Upper lobe of right lung (tissue), 1 donor: ENCODE data around the gene TMEM203. TPM values are rescaled to one million over a fixed set of nuclear protein-coding genes. Genes with fewer than 3 reads are reported as not detected.

Source experiments
- ATAC-seq: fragments of 200-7000 bp; cut with Tn5 transposase; one replicate; pipeline ENCODE4 v1.9.1; 2020; ENCODE audit warnings: mild to moderate bottlenecking, moderate library complexity
- DNase-seq: peaks from one replicate; pipeline ENCODE4 v3.0.0-alpha.2; 2020
- H3K27ac ChIP-seq: fragments of 200-600 bp; one replicate; pipeline ENCODE4 v1.8.0; 2022
- H3K27me3 ChIP-seq: fragments of 200-600 bp; one replicate; pipeline ENCODE4 v1.8.0; 2022; ENCODE audit warnings: mild to moderate bottlenecking
- H3K36me3 ChIP-seq: fragments of 200-600 bp; one replicate; pipeline ENCODE4 v1.8.0; 2022
- H3K4me1 ChIP-seq: fragments of 200-600 bp; one replicate; pipeline ENCODE4 v1.8.0; 2022
- H3K4me3 ChIP-seq: fragments of 200-600 bp; one replicate; pipeline ENCODE4 v1.8.0; 2022; ENCODE audit warnings: mild to moderate bottlenecking
- H3K9me3 ChIP-seq: fragments of 200-600 bp; one replicate; pipeline ENCODE4 v1.8.0; 2022
- CTCF ChIP-seq: fragments of 200-600 bp; IDR thresholded peaks from one replicate; pipeline ENCODE4 v1.8.0; 2022; ENCODE audit warnings: antibody characterized with exemption
- intact Hi-C: fragments of 100-400 bp; cut with DNase I; formaldehyde crosslinking; loops from one replicate; pipeline ENCODE4 v1.11.0; 2022
- total RNA-seq: library from RNA; stranded (reverse); fragmentation: NEBNext Ultra II Directional; extraction: Animal tissue kit (Norgen Biotek cat#: 25700); gene quantifications from one replicate; pipeline ENCODE4 v1.2.1, GENCODE V29; 2021
- donor health status: DM: no; HTN: yes; CAD: no; lungs with severe emphysema.

Gene TMEM203
- total RNA-seq, 1 donor from 2014 or later: 28.7 TPM

- Histone ChIP-seq H3K36me3 (no peaks in the 10 kb centered on the region), H3K9me3 (no peaks in the 10 kb centered on the region), H3K27ac (no peak overlapping the region), H3K27me3 (peaks cover 97% of the 10 kb centered on the region), H3K4me3 (no peak overlapping the region), H3K4me1 (peaks cover 25% of the 10 kb centered on the region)
- no peak for TF ChIP-seq CTCF
- intact Hi-C loops: no loop called here
- DNase-seq (no peak), ATAC-seq (no peak)
Measured at GRCh38 chr9:137161558-137162486, 43.6 kb downstream of the TMEM203 start.

DNA sequence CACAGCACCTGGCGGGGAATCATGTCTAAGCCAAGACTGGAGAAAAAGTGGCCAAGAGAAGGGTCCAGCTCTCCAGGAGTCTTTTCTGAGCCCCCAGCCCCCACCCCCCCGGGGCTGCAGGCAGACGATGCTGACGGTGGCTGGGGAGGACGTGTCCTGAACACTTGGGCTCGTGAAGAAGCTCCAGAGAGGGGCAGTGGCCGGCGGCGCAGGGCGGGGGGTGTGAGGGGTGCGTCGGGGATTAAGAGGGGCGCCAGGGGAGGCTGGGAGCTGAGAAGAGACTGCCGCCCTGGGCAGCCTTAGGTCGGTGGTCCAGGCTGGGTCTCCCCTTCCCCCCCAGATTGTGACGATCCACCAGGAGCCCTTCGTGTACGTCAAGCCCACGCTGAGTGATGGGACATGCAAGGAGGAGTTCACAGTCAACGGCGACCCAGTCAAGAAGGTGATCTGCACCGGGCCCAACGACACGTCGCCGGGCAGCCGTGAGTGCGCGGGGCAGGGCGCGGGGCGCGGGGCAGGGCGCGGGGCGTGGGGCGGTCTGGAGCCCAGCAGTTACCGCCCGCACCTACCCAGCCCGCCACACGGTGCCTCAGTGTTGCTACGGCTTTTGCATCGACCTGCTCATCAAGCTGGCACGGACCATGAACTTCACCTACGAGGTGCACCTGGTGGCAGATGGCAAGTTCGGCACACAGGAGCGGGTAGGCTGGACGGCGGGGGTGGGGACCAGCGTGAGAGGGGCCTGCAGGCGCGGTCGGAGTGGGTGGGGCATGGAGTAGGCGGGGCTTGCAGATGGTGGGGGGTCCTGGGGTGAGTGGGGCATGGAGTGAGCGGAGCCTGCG, 44.5 kb downstream of the TMEM203 start:
- Histone ChIP-seq H3K4me1 (peaks cover 25% of the 10 kb centered on the region), H3K27me3 (peaks cover 97% of the 10 kb centered on the region), H3K4me3 (no peak overlapping the region), H3K9me3 (no peaks in the 10 kb centered on the region), H3K36me3 (no peaks in the 10 kb centered on the region), H3K27ac (no peak overlapping the region)
- DNase-seq (no peak), ATAC-seq (no peak)
- TF ChIP-seq CTCF: no peak
- intact Hi-C loops: no loop called here

GRCh38 chr9:137160054-137160425, 45.4 kb downstream of the TMEM203 start:
- Histone ChIP-seq H3K4me3 (no peak overlapping the region), H3K9me3 (no peaks in the 10 kb centered on the region), H3K27ac (no peak overlapping the region), H3K4me1 (peaks cover 25% of the 10 kb centered on the region), H3K36me3 (no peaks in the 10 kb centered on the region), H3K27me3 (peaks cover 97% of the 10 kb centered on the region)
- ATAC-seq (no peak), DNase-seq (no peak)
- TF ChIP-seq CTCF: no peak
- intact Hi-C loops: no loop called here

DNA sequence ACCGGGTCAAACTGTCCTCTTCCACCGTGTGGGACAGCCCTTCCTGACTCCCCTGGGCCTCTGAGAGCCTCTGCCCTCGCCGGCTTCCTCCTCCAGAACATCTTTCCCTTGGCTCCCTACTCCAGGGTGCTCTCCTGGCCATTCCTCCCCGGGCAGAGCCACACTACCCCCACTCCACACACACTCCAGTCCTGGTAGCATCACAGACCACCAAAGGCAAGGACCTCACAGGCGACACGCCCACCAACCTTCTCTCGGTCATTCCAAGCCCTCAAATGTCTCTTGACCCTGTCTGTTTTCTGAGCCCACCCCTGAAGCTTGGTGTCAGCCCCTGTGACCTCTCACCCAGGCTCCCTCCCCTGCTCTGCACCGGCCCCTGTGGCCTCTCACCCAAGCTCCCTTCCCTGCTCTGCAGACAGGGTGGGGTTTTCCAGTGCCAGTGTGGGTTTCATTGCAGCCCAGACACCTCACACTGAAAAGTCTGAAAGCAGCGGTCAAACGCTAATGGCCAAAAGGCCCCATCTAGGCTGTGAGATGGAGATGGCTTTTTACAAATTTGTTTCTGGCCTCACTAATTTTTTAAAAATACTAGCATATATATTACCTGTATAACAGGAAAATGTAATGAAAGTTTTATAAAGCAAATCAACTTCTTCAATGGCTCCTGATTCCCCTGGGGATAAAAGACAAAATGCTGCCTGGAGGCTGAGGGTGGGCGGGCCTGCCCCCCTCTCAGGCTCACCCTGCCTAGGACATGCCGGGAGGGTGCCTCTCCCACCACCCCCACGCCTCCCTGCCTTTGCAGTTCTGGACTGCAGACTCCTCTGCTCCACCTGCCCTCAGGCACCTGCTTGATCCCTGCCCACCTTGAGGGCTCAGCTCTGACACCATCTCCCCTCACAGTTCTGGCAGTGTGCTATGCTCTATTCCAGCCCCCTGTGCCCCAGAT, 46.1 kb downstream of the TMEM203 start:
- H3K4me1 ChIP-seq: peaks cover 25% of the 10 kb centered on the region
- intact Hi-C loops: no loop called here
- peaks cover 90% of the 10 kb centered on the region for H3K27me3 ChIP-seq

More for the DNA sequence above, 46.1 kb downstream of the TMEM203 start:
- ATAC-seq (no peak), DNase-seq (no peak)
- Histone ChIP-seq H3K27ac (no peak overlapping the region), H3K36me3 (no peaks in the 10 kb centered on the region), H3K9me3 (no peaks in the 10 kb centered on the region), H3K4me3 (no peak overlapping the region)
- TF ChIP-seq CTCF: no peak
